Measurements from ENCODE around the gene EPS15.

GRCh38 chr1:51542158-51542953 lies 23.3 kb upstream of the EPS15 start:
- TF ChIP-seq EZH2 (IDR thresholded peaks at IDR 0.05; ENCODE audit: insufficient read depth, poor library complexity, severe bottlenecking) (no peak), EZH2phosphoT487 (IDR thresholded peaks at IDR 0.05; ENCODE audit: insufficient read depth, low read depth) (no peak)

All from GM23248 (cell line).